Occipital lobe (tissue), 2 donors: ENCODE results near the gene ARL6IP5. TPM values are rescaled to one million over a fixed set of nuclear protein-coding genes. Genes with fewer than 3 reads are reported as not detected.
A peak's percentile ranks its signal among the peaks of the same experiment; 100 is the strongest.

Experiments
- DNase-seq: peaks from one replicate; lab custom pipeline; 2025; lab: John Stamatoyannopoulos, UW
- total RNA-seq: library from RNA; depleted of rRNA; stranded (reverse); fragments of >200 nt; gene quantifications from one replicate; pipeline ENCODE4 v1.2.3, GENCODE V29; 2014

The ARL6IP5 gene
- total RNA-seq, 1 donor from 2014 or later = 63.5 TPM

GRCh38 chr3:69085833-69086722 lies 1.3 kb downstream of the ARL6IP5 start:
- peak; percentile 84 for DNase-seq

- no peak for DNase-seq
These were observed 2.5 kb downstream of the ARL6IP5 start for GRCh38 chr3:69087030-69087791.

GRCh38 chr3:69088063-69088462 lies 3.3 kb downstream of the ARL6IP5 start:
- DNase-seq = no peak

- no peak for DNase-seq
These were observed 5.3 kb downstream of the ARL6IP5 start for GRCh38 chr3:69090021-69090420.

GRCh38 chr3:69091389-69092029 lies 6.8 kb downstream of the ARL6IP5 start:
- no peak for DNase-seq

- no peak for DNase-seq
These were observed 7.3 kb downstream of the ARL6IP5 start for GRCh38 chr3:69092030-69092516.

- no peak for DNase-seq
These were observed 9.9 kb downstream of the ARL6IP5 start for GRCh38 chr3:69094467-69095205.

- DNase-seq = no peak
These were observed 10.9 kb downstream of the ARL6IP5 start for GRCh38 chr3:69095636-69096035.

- DNase-seq = no peak
These were observed 11.6 kb downstream of the ARL6IP5 start for GRCh38 chr3:69096299-69096698.

GRCh38 chr3:69097407-69098086 lies 12.8 kb downstream of the ARL6IP5 start:
- no peak for DNase-seq

GRCh38 chr3:69099576-69099975 lies 14.8 kb downstream of the ARL6IP5 start:
- no peak for DNase-seq

- no peak for DNase-seq
These were observed 17.6 kb downstream of the ARL6IP5 start for GRCh38 chr3:69102384-69102783.

GRCh38 chr3:69103123-69103522 lies 18.4 kb downstream of the ARL6IP5 start:
- DNase-seq = no peak

- no peak for DNase-seq
These were observed 19.8 kb downstream of the ARL6IP5 start for GRCh38 chr3:69104586-69104985.

- DNase-seq = no peak
These were observed 20.6 kb downstream of the ARL6IP5 start for GRCh38 chr3:69105320-69105719.

GRCh38 chr3:69107841-69108240 lies 23.1 kb downstream of the ARL6IP5 start:
- DNase-seq = no peak

- no peak for DNase-seq
These were observed 24.1 kb downstream of the ARL6IP5 start for GRCh38 chr3:69108811-69109210.

- DNase-seq = no peak
These were observed 26.3 kb downstream of the ARL6IP5 start for GRCh38 chr3:69110941-69111546.

- DNase-seq = no peak
These were observed 28.8 kb downstream of the ARL6IP5 start for GRCh38 chr3:69113536-69113935.

- no peak for DNase-seq
These were observed 31.0 kb downstream of the ARL6IP5 start for GRCh38 chr3:69115731-69116130.
